HEK293 (cell line): ENCODE measurements around the gene ANGPTL4.

ENCODE experiments used
- GLIS1 ChIP-seq: fragments of 450-650 bp; formaldehyde crosslinking; IDR thresholded peaks from 2 replicates; pipeline ENCODE4 v1.5.1; 2016; ENCODE audit warnings: missing biosample characterization, missing genetic modification characterization
- GLIS2 ChIP-seq: fragments of 450-650 bp; formaldehyde crosslinking; IDR thresholded peaks from 2 replicates; pipeline ENCODE4 v1.5.1; 2016; ENCODE audit warnings: missing biosample characterization, missing genetic modification characterization
- KLF1 ChIP-seq: fragments of 450-650 bp; formaldehyde crosslinking; IDR thresholded peaks from 2 replicates; pipeline ENCODE4 v1.5.1; 2016; ENCODE audit warnings: missing biosample characterization, missing genetic modification characterization
- KLF10 ChIP-seq: fragments of 450-650 bp; IDR thresholded peaks from 2 replicates; pipeline ENCODE4 v1.5.1; 2018; ENCODE audit warnings: missing biosample characterization, mild to moderate bottlenecking, missing genetic modification characterization
- KLF8 ChIP-seq: fragments of 450-650 bp; formaldehyde crosslinking; IDR thresholded peaks from 2 replicates; pipeline ENCODE4 v1.5.1; 2016; ENCODE audit warnings: missing biosample characterization, missing genetic modification characterization
- KLF9 ChIP-seq: fragments of 450-650 bp; formaldehyde crosslinking; IDR thresholded peaks from 2 replicates; pipeline ENCODE4 v1.5.1; 2016; ENCODE audit warnings: missing biosample characterization, missing genetic modification characterization, low read depth
- PBX3 ChIP-seq: sonication (generic); formaldehyde crosslinking; IDR thresholded peaks from 2 replicates; pipeline ENCODE4 v1.8.1; 2022; ENCODE audit warnings: mild to moderate bottlenecking, moderate library complexity, missing genetic modification reagents
- SP2 ChIP-seq: fragments of 450-650 bp; formaldehyde crosslinking; IDR thresholded peaks from 2 replicates; pipeline ENCODE4 v1.5.1; 2016; ENCODE audit warnings: missing biosample characterization, missing genetic modification characterization
- SP3 ChIP-seq: fragments of 450-650 bp; formaldehyde crosslinking; IDR thresholded peaks from 2 replicates; pipeline ENCODE4 v1.5.1; 2016; ENCODE audit warnings: missing biosample characterization, missing genetic modification characterization
- TRIM28 ChIP-seq: IDR thresholded peaks from 2 replicates; pipeline ENCODE4 v1.6.1; 2011; ENCODE audit warnings: low read length, control low read depth, borderline replicate concordance
- ZBTB17 ChIP-seq: fragments of 450-650 bp; formaldehyde crosslinking; IDR thresholded peaks from 2 replicates; pipeline ENCODE4 v1.5.1; 2016; ENCODE audit warnings: missing biosample characterization, missing genetic modification characterization
- ZNF394 ChIP-seq: fragments of 450-650 bp; formaldehyde crosslinking; IDR thresholded peaks from 2 replicates; pipeline ENCODE4 v1.5.1; 2016; ENCODE audit warnings: missing biosample characterization, missing genetic modification characterization, mild to moderate bottlenecking, moderate library complexity, borderline replicate concordance
- ZNF404 ChIP-seq: fragments of 450-650 bp; formaldehyde crosslinking; IDR thresholded peaks from 2 replicates; pipeline ENCODE4 v1.5.1; 2017; ENCODE audit warnings: missing biosample characterization, missing genetic modification characterization
- ZNF596 ChIP-seq: fragments of 450-650 bp; IDR thresholded peaks from 2 replicates; pipeline ENCODE4 v1.5.0; 2018; ENCODE audit warnings: missing biosample characterization, mild to moderate bottlenecking, missing genetic modification characterization, moderate library complexity
- ZNF654 ChIP-seq: fragments of 450-650 bp; formaldehyde crosslinking; IDR thresholded peaks from 2 replicates; pipeline ENCODE4 v1.5.1; 2016; ENCODE audit warnings: low read depth, missing biosample characterization, missing genetic modification characterization
- ZNF660 ChIP-seq: fragments of 450-650 bp; IDR thresholded peaks from 2 replicates; pipeline ENCODE4 v1.5.1; 2018; ENCODE audit warnings: missing biosample characterization, mild to moderate bottlenecking, missing genetic modification characterization
- ZNF843 ChIP-seq: fragments of 450-650 bp; formaldehyde crosslinking; IDR thresholded peaks from 2 replicates; pipeline ENCODE4 v1.5.1; 2016; ENCODE audit warnings: missing biosample characterization, missing genetic modification characterization
- ZSCAN30 ChIP-seq: fragments of 450-650 bp; IDR thresholded peaks from 2 replicates; pipeline ENCODE4 v1.5.1; 2018; ENCODE audit warnings: missing biosample characterization, mild to moderate bottlenecking, missing genetic modification characterization, moderate library complexity
- TF ChIP-seq, protein P1 (sequence below): fragments of 450-650 bp; formaldehyde crosslinking; IDR thresholded peaks from 2 replicates; pipeline ENCODE4 v1.5.1; 2016; ENCODE audit warnings: missing biosample characterization, missing genetic modification characterization
- TF ChIP-seq, protein P2 (sequence below): fragments of 450-650 bp; formaldehyde crosslinking; IDR thresholded peaks from 2 replicates; pipeline ENCODE4 v1.5.1; 2016; ENCODE audit warnings: missing biosample characterization, missing genetic modification characterization
- TF ChIP-seq, protein P3 (sequence below): fragments of 450-650 bp; formaldehyde crosslinking; optimal IDR thresholded peaks from 2 replicates; pipeline ENCODE3; 2016; ENCODE audit warnings: missing biosample characterization, mild to moderate bottlenecking, missing genetic modification characterization
- TF ChIP-seq, protein P4 (sequence below): fragments of 450-650 bp; formaldehyde crosslinking; IDR thresholded peaks from 2 replicates; pipeline ENCODE4 v1.5.1; 2017; ENCODE audit warnings: missing biosample characterization, missing genetic modification characterization

ANGPTL4 gene

DNA sequence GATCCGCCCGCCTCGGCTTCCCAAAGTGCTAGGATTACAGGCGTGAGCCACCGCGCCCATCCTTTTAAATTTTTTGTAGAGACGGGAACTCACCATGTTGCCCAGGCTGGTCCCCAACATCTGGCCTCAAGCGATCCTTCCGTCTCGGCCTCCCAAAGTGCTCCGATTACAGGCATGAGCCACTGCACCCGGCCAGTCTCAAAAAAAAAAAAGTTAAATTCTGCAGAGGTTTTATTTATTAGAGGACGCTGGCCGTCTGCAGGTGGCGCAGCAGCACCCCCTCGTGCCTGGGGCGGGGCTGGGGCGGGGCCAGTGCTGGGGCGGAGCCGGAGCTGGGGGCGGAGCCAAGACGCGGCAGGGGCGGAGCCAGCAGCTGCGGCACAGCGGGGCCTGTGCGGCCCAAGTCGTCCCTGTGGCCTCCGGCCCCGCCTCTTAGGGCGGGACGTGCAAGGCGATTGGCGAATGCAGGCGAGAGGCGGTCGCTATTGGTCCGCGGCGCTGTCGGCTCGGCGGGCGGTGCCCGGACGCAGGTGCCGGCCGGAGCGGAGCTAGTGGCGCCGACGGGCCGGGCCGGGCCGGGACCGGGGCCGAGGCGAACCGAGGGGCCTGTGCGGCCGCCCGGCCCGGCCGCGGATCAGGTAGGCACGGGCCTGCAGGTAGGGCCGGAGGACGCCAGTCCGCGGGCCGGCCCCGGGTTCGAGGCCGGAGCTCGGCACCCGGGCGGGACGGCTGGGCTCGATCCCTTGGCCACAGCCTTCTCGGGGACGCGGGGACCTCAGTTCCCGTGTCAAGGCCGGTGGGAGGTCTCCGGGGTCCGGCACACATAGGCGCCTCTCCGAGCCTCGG, 49.1 kb downstream of the ANGPTL4 start, which contains the start of gene MARCHF2 (continued):
- TF ChIP-seq GLIS1 (tag by site-specific recombination) (peak; percentile 25; the same call in 1 of the 2 replicates), SP3 (tag by site-specific recombination) (peak; percentile 85), ZBTB17 (tag by site-specific recombination) (0 out of 2 replicates have a peak, but pooled peaks have one; percentile 16), ZNF660 (tag by site-specific recombination) (peak; percentile 38; the same call in 1 of the 2 replicates), ZNF843 (tag by site-specific recombination) (no peak), KLF1 (tag by site-specific recombination) (peak; percentile 39; the same call in 1 of the 2 replicates), ZNF596 (tag by site-specific recombination) (peak; percentile 17; the same call in 1 of the 2 replicates), KLF8 (tag by site-specific recombination) (peak; percentile 62), GLIS2 (tag by site-specific recombination) (0 out of 2 replicates have a peak, but pooled peaks have one; percentile 38), ZNF394 (tag by site-specific recombination) (no peak), PBX3 (CRISPR knock-in tag) (peak; percentile 90), ZSCAN30 (tag by site-specific recombination) (no peak), TRIM28 (no peak), ZNF654 (peak; percentile 16; the same call in 1 of the 2 replicates), KLF9 (peak; percentile 42; the same call in 1 of the 2 replicates), ZNF404 (no peak), KLF10 (tag by site-specific recombination) (0 out of 2 replicates have a peak, but pooled peaks have one; percentile 31), SP2 (peak; percentile 96)
- TF ChIP-seq, protein P1, sequence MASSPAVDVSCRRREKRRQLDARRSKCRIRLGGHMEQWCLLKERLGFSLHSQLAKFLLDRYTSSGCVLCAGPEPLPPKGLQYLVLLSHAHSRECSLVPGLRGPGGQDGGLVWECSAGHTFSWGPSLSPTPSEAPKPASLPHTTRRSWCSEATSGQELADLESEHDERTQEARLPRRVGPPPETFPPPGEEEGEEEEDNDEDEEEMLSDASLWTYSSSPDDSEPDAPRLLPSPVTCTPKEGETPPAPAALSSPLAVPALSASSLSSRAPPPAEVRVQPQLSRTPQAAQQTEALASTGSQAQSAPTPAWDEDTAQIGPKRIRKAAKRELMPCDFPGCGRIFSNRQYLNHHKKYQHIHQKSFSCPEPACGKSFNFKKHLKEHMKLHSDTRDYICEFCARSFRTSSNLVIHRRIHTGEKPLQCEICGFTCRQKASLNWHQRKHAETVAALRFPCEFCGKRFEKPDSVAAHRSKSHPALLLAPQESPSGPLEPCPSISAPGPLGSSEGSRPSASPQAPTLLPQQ, result peak; percentile 10; the same call in 1 of the 2 replicates
- TF ChIP-seq, protein P2, sequence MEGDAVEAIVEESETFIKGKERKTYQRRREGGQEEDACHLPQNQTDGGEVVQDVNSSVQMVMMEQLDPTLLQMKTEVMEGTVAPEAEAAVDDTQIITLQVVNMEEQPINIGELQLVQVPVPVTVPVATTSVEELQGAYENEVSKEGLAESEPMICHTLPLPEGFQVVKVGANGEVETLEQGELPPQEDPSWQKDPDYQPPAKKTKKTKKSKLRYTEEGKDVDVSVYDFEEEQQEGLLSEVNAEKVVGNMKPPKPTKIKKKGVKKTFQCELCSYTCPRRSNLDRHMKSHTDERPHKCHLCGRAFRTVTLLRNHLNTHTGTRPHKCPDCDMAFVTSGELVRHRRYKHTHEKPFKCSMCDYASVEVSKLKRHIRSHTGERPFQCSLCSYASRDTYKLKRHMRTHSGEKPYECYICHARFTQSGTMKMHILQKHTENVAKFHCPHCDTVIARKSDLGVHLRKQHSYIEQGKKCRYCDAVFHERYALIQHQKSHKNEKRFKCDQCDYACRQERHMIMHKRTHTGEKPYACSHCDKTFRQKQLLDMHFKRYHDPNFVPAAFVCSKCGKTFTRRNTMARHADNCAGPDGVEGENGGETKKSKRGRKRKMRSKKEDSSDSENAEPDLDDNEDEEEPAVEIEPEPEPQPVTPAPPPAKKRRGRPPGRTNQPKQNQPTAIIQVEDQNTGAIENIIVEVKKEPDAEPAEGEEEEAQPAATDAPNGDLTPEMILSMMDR (tag by site-specific recombination), result peak; percentile 42
- TF ChIP-seq, protein P3, sequence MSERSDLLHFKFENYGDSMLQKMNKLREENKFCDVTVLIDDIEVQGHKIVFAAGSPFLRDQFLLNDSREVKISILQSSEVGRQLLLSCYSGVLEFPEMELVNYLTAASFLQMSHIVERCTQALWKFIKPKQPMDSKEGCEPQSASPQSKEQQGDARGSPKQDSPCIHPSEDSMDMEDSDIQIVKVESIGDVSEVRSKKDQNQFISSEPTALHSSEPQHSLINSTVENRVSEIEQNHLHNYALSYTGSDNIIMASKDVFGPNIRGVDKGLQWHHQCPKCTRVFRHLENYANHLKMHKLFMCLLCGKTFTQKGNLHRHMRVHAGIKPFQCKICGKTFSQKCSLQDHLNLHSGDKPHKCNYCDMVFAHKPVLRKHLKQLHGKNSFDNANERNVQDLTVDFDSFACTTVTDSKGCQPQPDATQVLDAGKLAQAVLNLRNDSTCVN (tag by site-specific recombination), result peak; percentile 37
- TF ChIP-seq, protein P4, sequence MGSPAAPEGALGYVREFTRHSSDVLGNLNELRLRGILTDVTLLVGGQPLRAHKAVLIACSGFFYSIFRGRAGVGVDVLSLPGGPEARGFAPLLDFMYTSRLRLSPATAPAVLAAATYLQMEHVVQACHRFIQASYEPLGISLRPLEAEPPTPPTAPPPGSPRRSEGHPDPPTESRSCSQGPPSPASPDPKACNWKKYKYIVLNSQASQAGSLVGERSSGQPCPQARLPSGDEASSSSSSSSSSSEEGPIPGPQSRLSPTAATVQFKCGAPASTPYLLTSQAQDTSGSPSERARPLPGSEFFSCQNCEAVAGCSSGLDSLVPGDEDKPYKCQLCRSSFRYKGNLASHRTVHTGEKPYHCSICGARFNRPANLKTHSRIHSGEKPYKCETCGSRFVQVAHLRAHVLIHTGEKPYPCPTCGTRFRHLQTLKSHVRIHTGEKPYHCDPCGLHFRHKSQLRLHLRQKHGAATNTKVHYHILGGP (tag by site-specific recombination), result no peak
